Type B pancreatic cell (in vitro differentiated cells): ENCODE data around the gene SLC16A4. TPM values are rescaled to one million over a fixed set of nuclear protein-coding genes. Genes with fewer than 3 reads are reported as not detected.

Source experiments
- DNase-seq: peaks from one replicate; pipeline ENCODE4 v3.0.0; 2021; ENCODE audit warnings: mixed read lengths; ENCODE audit not compliant: unreplicated experiment; ENCODE audit errors: extremely low spot score
- H3K27ac Mint-ChIP-seq: 2 replicates; pipeline ENCODE4 v1.8.0; 2021; ENCODE audit warnings: mild to moderate bottlenecking, mixed read lengths
- H3K27me3 Mint-ChIP-seq: 2 replicates; pipeline ENCODE4 v1.8.0; 2021; ENCODE audit warnings: mixed read lengths
- H3K36me3 Mint-ChIP-seq: 2 replicates; pipeline ENCODE4 v1.8.0; 2021; ENCODE audit warnings: mixed read lengths
- H3K4me1 Mint-ChIP-seq: one replicate; pipeline ENCODE4 v1.8.0; 2021; ENCODE audit warnings: mixed read lengths; ENCODE audit not compliant: unreplicated experiment
- H3K4me3 Mint-ChIP-seq: 2 replicates; pipeline ENCODE4 v1.8.0; 2021; ENCODE audit warnings: mild to moderate bottlenecking, mixed read lengths
- H3K9me3 Mint-ChIP-seq: 2 replicates; pipeline ENCODE4 v1.8.0; 2021; ENCODE audit warnings: mixed read lengths
- total RNA-seq: library from RNA; stranded (reverse); gene quantifications from 2 replicates; pipeline ENCODE4 v1.2.1, GENCODE V29; 2021; ENCODE audit warnings: low replicate concordance
- TF ChIP-seq, protein P1 (sequence below): fragments of 200-600 bp; sonication (generic); conservative IDR thresholded peaks from 2 replicates; pipeline ENCODE4 v1.5.0; 2021; ENCODE audit warnings: antibody characterized with exemption, mild to moderate bottlenecking

Gene SLC16A4
- total RNA-seq, 1 donor from 2014 or later: 2.0 TPM

DNA sequence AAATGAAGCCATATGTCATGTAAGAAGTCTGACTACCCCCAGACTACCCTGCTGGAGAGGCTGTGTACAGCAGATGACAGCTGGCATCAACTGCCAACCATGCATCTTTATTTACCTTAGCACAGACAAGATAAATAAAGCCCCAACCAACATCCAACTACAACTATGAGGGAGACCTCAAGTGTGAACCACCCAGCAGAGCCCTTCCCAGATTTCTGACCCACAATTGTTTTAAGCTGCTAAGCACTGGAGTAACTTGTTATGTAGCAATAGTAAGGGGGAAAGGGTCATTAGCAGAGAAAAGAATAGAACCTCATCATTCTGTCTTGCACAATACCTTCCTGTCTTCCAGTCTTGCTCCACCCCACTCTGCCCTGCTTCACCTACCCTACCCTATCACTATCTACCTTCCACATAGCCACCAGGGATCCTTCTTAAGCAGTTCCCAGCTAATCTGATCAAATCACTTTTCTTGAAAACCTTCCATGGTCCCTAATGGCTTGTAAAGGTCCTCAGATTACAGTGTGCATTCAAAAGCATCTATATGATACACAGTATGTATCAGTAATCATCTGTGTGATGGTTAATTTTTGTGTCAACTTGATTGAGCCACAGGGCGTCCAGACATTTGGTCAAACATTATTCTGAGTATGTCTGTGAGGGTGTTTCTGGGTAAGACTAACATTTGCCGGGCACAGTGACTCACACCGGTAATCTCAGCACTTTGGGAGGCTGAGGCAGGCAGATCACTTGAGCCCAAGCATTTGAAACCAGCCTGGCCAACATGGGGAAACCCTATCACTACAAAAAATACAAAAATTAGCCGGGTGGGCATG, 71.3 kb downstream of the SLC16A4 start:
- Mint-ChIP-seq H3K27ac (no peak overlapping the region), H3K4me1 (no peaks in the 10 kb centered on the region), H3K9me3 (peaks cover 7% of the 10 kb centered on the region), H3K27me3 (peaks cover 10% of the 10 kb centered on the region), H3K36me3 (peaks cover 4% of the 10 kb centered on the region), H3K4me3 (no peak overlapping the region)
- DNase-seq: no peak
- TF ChIP-seq, protein P1, sequence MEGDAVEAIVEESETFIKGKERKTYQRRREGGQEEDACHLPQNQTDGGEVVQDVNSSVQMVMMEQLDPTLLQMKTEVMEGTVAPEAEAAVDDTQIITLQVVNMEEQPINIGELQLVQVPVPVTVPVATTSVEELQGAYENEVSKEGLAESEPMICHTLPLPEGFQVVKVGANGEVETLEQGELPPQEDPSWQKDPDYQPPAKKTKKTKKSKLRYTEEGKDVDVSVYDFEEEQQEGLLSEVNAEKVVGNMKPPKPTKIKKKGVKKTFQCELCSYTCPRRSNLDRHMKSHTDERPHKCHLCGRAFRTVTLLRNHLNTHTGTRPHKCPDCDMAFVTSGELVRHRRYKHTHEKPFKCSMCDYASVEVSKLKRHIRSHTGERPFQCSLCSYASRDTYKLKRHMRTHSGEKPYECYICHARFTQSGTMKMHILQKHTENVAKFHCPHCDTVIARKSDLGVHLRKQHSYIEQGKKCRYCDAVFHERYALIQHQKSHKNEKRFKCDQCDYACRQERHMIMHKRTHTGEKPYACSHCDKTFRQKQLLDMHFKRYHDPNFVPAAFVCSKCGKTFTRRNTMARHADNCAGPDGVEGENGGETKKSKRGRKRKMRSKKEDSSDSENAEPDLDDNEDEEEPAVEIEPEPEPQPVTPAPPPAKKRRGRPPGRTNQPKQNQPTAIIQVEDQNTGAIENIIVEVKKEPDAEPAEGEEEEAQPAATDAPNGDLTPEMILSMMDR: no peak

DNA sequence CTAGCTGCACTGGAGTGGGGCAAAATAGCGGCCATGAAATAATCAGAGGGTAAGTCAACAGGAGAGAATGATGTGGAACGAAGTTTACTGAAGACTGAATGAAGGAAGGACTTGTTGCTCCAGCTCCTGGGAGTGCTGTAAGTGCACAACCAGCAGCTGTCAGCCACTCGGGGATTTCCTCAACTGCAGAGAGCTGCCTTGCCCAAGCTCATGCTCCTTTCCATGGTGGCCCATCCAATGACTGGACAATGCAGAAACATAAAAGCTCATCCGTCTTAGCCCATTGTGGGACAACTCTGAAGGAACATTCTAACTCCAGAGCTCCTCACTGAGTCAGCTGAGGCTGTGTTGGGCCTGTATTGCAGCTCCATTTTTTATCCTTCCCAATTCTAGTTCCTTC, 72.8 kb downstream of the SLC16A4 start:
- Mint-ChIP-seq H3K27ac (no peak overlapping the region), H3K36me3 (peaks cover 4% of the 10 kb centered on the region), H3K4me3 (no peak overlapping the region), H3K9me3 (peaks cover 7% of the 10 kb centered on the region), H3K27me3 (peaks cover 10% of the 10 kb centered on the region), H3K4me1 (peaks cover 3% of the 10 kb centered on the region)
- TF ChIP-seq, protein P1: no peak
- no peak for DNase-seq

DNA sequence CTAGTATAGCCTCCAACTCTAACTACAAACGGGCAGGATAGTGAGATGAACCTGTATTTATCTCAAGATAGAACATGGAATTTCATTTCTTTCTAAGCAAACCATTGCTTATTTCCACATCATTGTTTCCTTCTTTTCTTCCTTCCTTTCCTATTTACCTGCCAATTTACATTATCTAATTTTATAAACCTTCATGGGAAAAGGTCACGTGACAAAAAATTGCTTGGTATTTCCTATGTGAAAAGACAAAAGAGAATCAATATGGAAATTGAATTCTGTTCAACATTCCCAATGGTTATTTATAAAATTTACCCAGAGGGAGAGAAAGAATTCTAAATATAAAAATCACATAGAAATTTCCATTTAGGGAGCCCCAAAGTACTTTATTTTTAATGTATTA, 74.1 kb downstream of the SLC16A4 start:
- H3K36me3 Mint-ChIP-seq: peaks cover 4% of the 10 kb centered on the region
- no peak for DNase-seq
- TF ChIP-seq, protein P1: no peak
- H3K4me1 Mint-ChIP-seq: peaks cover 11% of the 10 kb centered on the region
- peaks cover 7% of the 10 kb centered on the region for H3K9me3 Mint-ChIP-seq
- H3K27ac Mint-ChIP-seq: no peak overlapping the region
- H3K27me3 Mint-ChIP-seq: peaks cover 21% of the 10 kb centered on the region
- no peak overlapping the region for H3K4me3 Mint-ChIP-seq

Other genes starting within 250 kb of the SLC16A4 start
- 0.50 and 0.58 TPM in 2 replicates for gene SLC6A17, start 240.5 kb downstream of the SLC16A4 start, total RNA-seq
- 3.4 and 4.8 TPM in 2 replicates for gene KCNC4, start 180.7 kb downstream of the SLC16A4 start, total RNA-seq
- gene RBM15, start 51.6 kb downstream of the SLC16A4 start, total RNA-seq: 23.2 and 41.4 TPM in 2 replicates
- gene LAMTOR5, start 16.7 kb upstream of the SLC16A4 start, total RNA-seq: 131 and 142 TPM in 2 replicates
- 0.29 TPM in 2 replicates for gene PROK1, start 60.1 kb upstream of the SLC16A4 start, total RNA-seq
- not detected in 2 replicates for gene KCNA10, start 128.1 kb upstream of the SLC16A4 start, total RNA-seq
- 0.40 and 1.1 TPM in 2 replicates for gene KCNA2, start 215.3 kb upstream of the SLC16A4 start, total RNA-seq